OCI-LY1 (cell line): Measurements from ENCODE around the gene ZNF26.

ENCODE experiments used
- H2AFZ ChIP-seq: fragments of 200-600 bp; sonication (generic), shearing (Covaris generic); 2 replicates; pipeline ENCODE4 v1.6.0; 2014; ENCODE audit warnings: antibody characterized with exemption, mild to moderate bottlenecking, low read length
- H3F3A ChIP-seq: fragments of 200-600 bp; sonication (generic), shearing (Covaris generic); 2 replicates; pipeline ENCODE4 v1.6.0; 2014; ENCODE audit warnings: mild to moderate bottlenecking, antibody characterized with exemption, low read length, moderate library complexity; ENCODE audit not compliant: insufficient read depth
- H3K27ac ChIP-seq: fragments of 200-600 bp; sonication (generic); 2 replicates; pipeline ENCODE4 v1.5.1; 2014; ENCODE audit warnings: low read length, mixed run types, mild to moderate bottlenecking, low read depth; ENCODE audit not compliant: poor library complexity, severe bottlenecking
- H3K27me3 ChIP-seq: fragments of 200-600 bp; sonication (generic); 2 replicates; pipeline ENCODE4 v1.6.0; 2014; ENCODE audit warnings: antibody characterized with exemption, mild to moderate bottlenecking, low read length, moderate library complexity; ENCODE audit not compliant: insufficient read depth
- H3K36me3 ChIP-seq: fragments of 200-600 bp; sonication (generic); 2 replicates; pipeline ENCODE4 v1.6.1; 2014; ENCODE audit warnings: mild to moderate bottlenecking, antibody characterized with exemption, low read length, moderate library complexity, mixed read lengths; ENCODE audit not compliant: insufficient read depth
- H3K4me1 ChIP-seq: fragments of 200-600 bp; sonication (generic); 2 replicates; pipeline ENCODE4 v1.5.1; 2014; ENCODE audit warnings: mild to moderate bottlenecking, low read length, moderate library complexity; ENCODE audit not compliant: insufficient read depth, severe bottlenecking
- H3K4me2 ChIP-seq: fragments of 200-600 bp; sonication (generic), shearing (Covaris generic); 2 replicates; pipeline ENCODE4 v1.6.1; 2014; ENCODE audit warnings: low read length
- H3K4me3 ChIP-seq: fragments of 200-600 bp; sonication (generic); 2 replicates; pipeline ENCODE4 v1.5.1; 2014; ENCODE audit warnings: low read length, low read depth, mild to moderate bottlenecking, mixed read lengths; ENCODE audit not compliant: poor library complexity, severe bottlenecking
- H3K79me2 ChIP-seq: fragments of 200-600 bp; shearing (Covaris generic); 2 replicates; pipeline ENCODE4 v1.6.1; 2016; ENCODE audit warnings: mixed run types, low read length, mixed read lengths; ENCODE audit not compliant: insufficient read depth
- H3K9ac ChIP-seq: fragments of 200-600 bp; sonication (generic), shearing (Covaris generic); 2 replicates; pipeline ENCODE4 v1.6.1; 2014; ENCODE audit warnings: mild to moderate bottlenecking, low read length, mixed read lengths
- H3K9me2 ChIP-seq: fragments of 200-600 bp; sonication (generic), shearing (Covaris generic); 2 replicates; pipeline ENCODE4 v1.6.1; 2014; ENCODE audit warnings: low read depth, mild to moderate bottlenecking, low read length, mixed read lengths
- H3K9me3 ChIP-seq: fragments of 200-600 bp; shearing (Covaris generic); 2 replicates; pipeline ENCODE4 v1.6.1; 2014; ENCODE audit warnings: low read length, mixed read lengths
- H4K20me1 ChIP-seq: fragments of 200-600 bp; sonication (generic), shearing (Covaris generic); 2 replicates; pipeline ENCODE4 v1.6.0; 2016; ENCODE audit warnings: mild to moderate bottlenecking, low read length; ENCODE audit not compliant: insufficient read depth
- CTCF ChIP-seq: fragments of 200-600 bp; sonication (generic), shearing (Covaris generic); IDR thresholded peaks from 2 replicates; pipeline ENCODE4 v1.5.1; 2017; ENCODE audit warnings: mild to moderate bottlenecking, antibody characterized with exemption, low read length, moderate library complexity, mixed read lengths
- EZH2 ChIP-seq: fragments of 200-600 bp; sonication (generic), shearing (Covaris generic); IDR thresholded peaks from 2 replicates; pipeline ENCODE4 v1.8.0; 2017; ENCODE audit warnings: borderline replicate concordance, mixed run types, mild to moderate bottlenecking, antibody characterized with exemption, low read length, moderate library complexity, mixed read lengths

Gene ZNF26

GRCh38 chr12:133058203-133059113 is 72.3 kb downstream of the ZNF26 start:
- Histone ChIP-seq H3K36me3 (peaks cover 47% of the 10 kb centered on the region), H2AFZ (no peak overlapping the region), H4K20me1 (no peaks in the 10 kb centered on the region), H3K9me2 (no peaks in the 10 kb centered on the region), H3F3A (0 out of 2 replicates have a peak, but pooled peaks cover 4% of the 10 kb centered on the region), H3K27ac (no peak overlapping the region), H3K79me2 (no peaks in the 10 kb centered on the region), H3K4me2 (no peak overlapping the region), H3K9ac (no peak overlapping the region), H3K9me3 (peaks cover 77% of the 10 kb centered on the region), H3K27me3 (no peaks in the 10 kb centered on the region), H3K4me3 (no peak overlapping the region), H3K4me1 (no peaks in the 10 kb centered on the region)
- TF ChIP-seq EZH2 (no peak), CTCF (no peak)

DNA sequence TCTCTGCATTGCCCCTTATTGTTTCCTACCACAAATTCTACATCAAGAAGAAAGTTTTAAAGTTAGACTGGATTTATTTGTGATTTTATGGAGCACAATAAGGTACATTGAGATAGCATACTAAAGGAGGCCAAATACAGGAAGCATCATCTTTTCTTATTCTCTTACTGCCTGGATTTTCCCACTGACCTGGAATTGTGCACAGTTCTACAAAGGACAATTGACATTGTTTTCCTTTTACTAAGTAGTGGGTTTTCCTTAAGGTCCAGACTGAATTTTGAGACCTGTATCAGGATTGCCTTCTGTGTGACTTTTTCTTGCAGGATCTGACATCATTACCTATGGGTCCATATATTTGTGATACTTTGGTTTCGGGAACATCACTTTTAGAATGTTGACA is 75.8 kb downstream of the ZNF26 start:
- H3K27ac ChIP-seq: no peak overlapping the region
- H3K36me3 ChIP-seq: peaks cover 17% of the 10 kb centered on the region
- H3K9ac ChIP-seq: no peak overlapping the region
- no peak for TF ChIP-seq EZH2
- no peak for TF ChIP-seq CTCF
- H3K4me2 ChIP-seq: no peak overlapping the region
- H3K9me2 ChIP-seq: no peaks in the 10 kb centered on the region
- H4K20me1 ChIP-seq: no peaks in the 10 kb centered on the region
- H3K4me1 ChIP-seq: no peaks in the 10 kb centered on the region
- H3K27me3 ChIP-seq: no peaks in the 10 kb centered on the region
- H2AFZ ChIP-seq: no peak overlapping the region
- no peak overlapping the region for H3K4me3 ChIP-seq
- no peaks in the 10 kb centered on the region for H3K79me2 ChIP-seq
- peaks cover 86% of the 10 kb centered on the region for H3K9me3 ChIP-seq
- H3F3A ChIP-seq: 0 out of 2 replicates have a peak, but pooled peaks cover 4% of the 10 kb centered on the region

DNA sequence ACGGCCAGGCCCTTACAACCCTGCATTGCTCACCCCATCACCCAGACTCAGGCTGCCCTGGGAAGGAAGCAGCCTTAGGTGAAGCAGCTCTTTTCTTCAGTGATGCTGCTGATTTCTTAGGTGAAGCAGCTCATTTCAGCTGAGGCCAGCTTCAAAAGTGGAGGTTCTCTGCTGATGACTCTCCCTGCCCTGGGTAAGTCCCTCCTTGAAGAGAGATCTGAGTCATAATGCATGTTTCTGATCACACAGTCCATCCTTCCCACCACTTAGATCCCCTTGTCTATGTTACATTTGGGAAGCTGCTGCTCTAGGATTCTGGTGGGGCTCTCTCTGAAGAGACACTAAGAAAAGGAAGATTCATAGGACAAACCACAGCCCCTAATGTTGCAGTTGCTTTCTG is 77.4 kb downstream of the ZNF26 start:
- Histone ChIP-seq H3F3A (0 out of 2 replicates have a peak, but pooled peaks cover 4% of the 10 kb centered on the region), H3K36me3 (peaks cover 1% of the 10 kb centered on the region; the same call in 1 of the 2 replicates), H3K9ac (no peak overlapping the region), H3K27me3 (no peaks in the 10 kb centered on the region), H2AFZ (no peak overlapping the region), H3K9me2 (no peaks in the 10 kb centered on the region), H3K4me3 (no peak overlapping the region), H3K79me2 (no peaks in the 10 kb centered on the region), H3K4me1 (no peaks in the 10 kb centered on the region), H4K20me1 (no peaks in the 10 kb centered on the region), H3K27ac (no peak overlapping the region), H3K9me3 (peaks cover 76% of the 10 kb centered on the region), H3K4me2 (no peak overlapping the region)
- TF ChIP-seq EZH2: no peak
- TF ChIP-seq CTCF: no peak
